Epithelial cell of proximal tubule (primary cell): ENCODE data around the gene CTDSP2. TPM values are rescaled to one million over a fixed set of nuclear protein-coding genes. Genes with fewer than 3 reads are reported as not detected.

ENCODE experiments used
- DNase-seq: peaks from one replicate; pipeline ENCODE4 v3.0.0-alpha.2; 2011; ENCODE audit warnings: low read depth
- H3K4me3 ChIP-seq: 2 replicates; pipeline ENCODE4 v1.5.1; 2011; ENCODE audit warnings: low read depth, mild to moderate bottlenecking, low read length
- total RNA-seq: library from RNA; depleted of rRNA; stranded (reverse); fragments of >200 nt; gene quantifications from 2 replicates; pipeline ENCODE4 v1.2.3, GENCODE V29; 2015
- TF ChIP-seq, protein P1 (sequence below): conservative IDR thresholded peaks from 2 replicates; pipeline ENCODE4 v1.5.1; 2012; ENCODE audit warnings: low read depth, mild to moderate bottlenecking, low read length

CTDSP2 gene
- total RNA-seq, 1 donor from 2014 or later = 53.1 TPM

DNA sequence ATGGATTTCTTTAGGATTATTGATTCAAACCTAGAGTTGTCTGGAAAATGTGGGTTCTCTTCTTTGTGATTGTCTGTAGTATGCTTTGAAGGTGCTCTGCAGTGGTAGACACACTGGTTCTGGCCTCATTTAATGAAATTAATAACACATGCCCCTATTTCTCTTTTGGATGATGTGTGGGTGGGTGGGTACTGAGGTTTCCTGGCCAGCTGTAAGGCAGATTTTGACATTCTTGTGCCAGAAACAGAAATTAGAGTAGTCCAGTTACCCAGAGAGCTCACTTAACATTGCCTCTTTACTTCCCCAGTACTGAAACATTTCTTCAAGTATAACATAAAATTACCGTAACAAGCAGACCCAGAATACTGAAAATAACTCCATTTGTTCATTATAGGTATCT lies 49.5 kb downstream of the CTDSP2 start:
- no peak overlapping the region for H3K4me3 ChIP-seq
- TF ChIP-seq, protein P1, sequence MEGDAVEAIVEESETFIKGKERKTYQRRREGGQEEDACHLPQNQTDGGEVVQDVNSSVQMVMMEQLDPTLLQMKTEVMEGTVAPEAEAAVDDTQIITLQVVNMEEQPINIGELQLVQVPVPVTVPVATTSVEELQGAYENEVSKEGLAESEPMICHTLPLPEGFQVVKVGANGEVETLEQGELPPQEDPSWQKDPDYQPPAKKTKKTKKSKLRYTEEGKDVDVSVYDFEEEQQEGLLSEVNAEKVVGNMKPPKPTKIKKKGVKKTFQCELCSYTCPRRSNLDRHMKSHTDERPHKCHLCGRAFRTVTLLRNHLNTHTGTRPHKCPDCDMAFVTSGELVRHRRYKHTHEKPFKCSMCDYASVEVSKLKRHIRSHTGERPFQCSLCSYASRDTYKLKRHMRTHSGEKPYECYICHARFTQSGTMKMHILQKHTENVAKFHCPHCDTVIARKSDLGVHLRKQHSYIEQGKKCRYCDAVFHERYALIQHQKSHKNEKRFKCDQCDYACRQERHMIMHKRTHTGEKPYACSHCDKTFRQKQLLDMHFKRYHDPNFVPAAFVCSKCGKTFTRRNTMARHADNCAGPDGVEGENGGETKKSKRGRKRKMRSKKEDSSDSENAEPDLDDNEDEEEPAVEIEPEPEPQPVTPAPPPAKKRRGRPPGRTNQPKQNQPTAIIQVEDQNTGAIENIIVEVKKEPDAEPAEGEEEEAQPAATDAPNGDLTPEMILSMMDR = no peak
- no peak for DNase-seq

DNA sequence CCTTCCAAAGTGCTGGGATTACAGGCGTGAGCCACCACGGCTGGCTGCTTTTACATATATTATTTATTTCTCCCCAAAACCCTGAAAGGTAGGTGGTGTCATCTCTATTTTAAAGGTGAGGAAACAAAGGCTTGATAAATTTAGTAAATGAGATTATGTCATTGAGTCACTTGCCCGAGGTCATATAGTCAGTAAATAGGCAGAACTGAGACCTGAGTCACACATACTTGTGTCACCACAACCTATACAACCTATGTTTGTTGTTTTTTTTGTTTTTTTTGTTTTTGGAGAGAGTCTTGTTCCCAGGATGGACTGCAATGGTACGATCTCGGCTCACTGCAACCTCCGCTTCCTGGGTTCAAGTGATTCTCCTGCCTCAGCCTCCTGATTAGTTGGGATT lies 51.2 kb downstream of the CTDSP2 start:
- DNase-seq = no peak
- no peak overlapping the region for H3K4me3 ChIP-seq
- TF ChIP-seq, protein P1 = no peak

DNA sequence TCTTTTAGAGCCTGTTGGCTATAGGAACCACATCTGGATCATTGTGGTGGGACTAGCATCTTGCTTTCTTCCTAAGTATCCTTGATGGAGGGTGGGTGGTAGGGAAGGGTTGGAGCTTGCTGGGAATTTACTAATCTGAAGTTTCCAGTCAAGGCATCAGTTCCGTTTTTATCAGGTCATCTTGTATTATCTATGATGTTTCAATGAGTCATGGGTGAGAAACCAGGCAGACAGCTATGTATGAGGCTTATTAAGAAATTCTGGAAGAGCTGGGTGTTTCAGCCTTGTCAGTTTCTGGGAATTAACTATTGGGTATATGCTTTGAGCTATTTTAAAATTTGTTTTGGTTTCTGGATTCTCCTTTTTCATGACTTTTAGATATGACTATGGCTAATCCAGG lies 52.6 kb downstream of the CTDSP2 start:
- DNase-seq = no peak
- H3K4me3 ChIP-seq = no peak overlapping the region
- TF ChIP-seq, protein P1 = no peak

DNA sequence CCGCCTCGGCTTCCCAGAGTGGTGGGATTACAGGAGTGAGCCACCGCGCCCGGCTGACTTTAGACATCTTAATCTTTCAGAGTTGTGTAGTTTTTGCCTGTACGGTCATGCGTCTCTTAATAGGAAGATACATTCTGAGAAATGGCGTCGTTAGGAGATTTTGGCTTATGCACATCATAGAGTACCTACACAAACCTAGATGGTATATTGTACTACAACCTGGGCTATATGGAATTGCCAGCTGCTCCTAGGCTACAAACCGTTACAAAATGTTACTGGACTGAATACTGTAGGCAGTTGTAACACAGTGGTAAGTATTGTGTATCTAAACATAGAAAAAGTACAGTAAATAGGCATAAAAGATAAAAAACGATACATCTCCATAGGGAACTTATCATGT lies 62.7 kb downstream of the CTDSP2 start:
- TF ChIP-seq, protein P1 = no peak
- no peak overlapping the region for H3K4me3 ChIP-seq
- DNase-seq = no peak

DNA sequence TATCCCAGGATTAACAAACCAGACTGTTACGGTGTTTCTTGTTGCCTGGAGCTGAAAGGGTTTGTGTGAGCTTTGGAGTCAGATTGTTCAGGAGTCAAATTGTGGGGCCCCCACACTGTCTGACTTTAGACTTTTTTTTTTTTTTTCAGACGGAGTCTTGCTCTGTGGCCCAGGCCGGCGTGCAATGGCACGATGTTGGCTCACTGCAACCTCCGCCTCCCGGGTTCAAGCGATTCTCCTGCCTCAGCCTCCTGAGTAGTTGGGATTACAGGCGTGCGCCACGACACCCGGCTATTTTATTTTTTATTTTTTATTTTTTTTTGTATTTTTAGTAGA lies 63.1 kb downstream of the CTDSP2 start:
- no peak for DNase-seq
- TF ChIP-seq, protein P1 = no peak

DNA sequence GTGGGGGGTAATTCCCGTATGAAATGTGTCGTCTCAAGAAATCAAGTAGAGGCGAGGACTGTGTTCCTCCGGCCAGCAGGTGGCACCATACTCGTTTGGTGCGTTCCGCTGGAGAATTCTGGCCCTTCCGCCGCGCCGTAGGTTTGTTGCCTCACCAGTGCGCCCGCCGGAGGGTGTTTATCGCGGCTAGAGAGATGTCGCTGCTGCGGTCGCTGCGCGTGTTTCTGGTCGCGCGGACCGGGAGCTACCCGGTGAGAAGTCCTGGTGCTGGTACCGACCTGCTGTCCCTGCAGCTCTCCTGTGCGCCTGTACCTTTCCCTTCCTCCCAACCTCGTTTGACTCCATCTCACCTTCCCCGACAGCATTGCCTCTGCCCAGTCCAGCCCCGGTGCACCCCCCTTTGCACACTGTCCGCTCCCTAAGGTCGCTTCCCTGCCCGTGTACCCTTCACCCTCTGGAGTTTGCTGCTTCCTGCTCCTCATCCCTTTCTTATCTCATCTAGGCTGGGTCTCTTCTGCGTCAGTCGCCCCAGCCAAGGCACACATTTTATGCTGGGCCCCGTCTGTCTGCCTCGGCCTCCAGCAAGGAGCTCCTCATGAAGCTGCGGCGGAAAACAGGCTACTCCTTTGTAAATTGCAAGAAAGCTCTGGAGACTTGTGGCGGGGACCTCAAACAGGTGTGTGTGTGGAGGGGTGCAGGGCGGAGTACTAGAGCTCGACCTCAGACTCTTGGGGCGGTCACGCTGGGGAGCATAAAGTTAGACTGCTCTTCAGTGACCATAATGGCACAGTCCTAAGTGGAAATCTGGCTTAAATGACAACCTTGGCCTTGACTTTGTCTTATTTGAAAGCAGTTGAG lies 63.7 kb downstream of the CTDSP2 start, which contains the start of gene TSFM:
TSFM (plus strand) TSS at position 180 of the 858 bp plus-strand sequence; CDS start at position 195, 15 bp downstream.
- TF ChIP-seq, protein P1 = peak; percentile 90
- peak within 1 kb of the TSS; percentile 95 for H3K4me3 ChIP-seq

More for the DNA sequence above, 63.1 kb downstream of the CTDSP2 start:
- H3K4me3 ChIP-seq = peak overlapping the region; percentile 95

DNA sequence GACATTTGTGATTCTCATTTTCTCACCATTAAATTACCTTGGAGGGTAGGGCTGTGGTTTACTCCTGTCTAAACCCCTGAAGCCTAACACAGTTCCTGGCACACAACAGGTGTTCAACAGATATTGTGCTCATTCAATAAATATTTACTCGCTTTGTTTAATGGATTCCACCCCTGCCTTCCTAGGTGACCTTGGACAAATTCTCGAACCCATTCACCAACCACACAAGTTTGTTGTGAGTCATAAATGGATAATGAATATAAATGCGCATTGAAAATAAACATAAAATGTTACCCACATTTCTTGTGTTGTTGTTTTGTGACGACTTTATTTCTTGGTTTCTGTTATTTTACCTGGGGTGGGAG lies 64.3 kb downstream of the CTDSP2 start:
- DNase-seq = no peak
- peak overlapping the region; percentile 95 for H3K4me3 ChIP-seq
- TF ChIP-seq, protein P1 = no peak

More for the DNA sequence above, 63.7 kb downstream of the CTDSP2 start, which contains the start of gene TSFM:
- peak; percentile 42 for DNase-seq
